Measurements from ENCODE around the gene AXDND1.

- TF ChIP-seq, protein P1, sequence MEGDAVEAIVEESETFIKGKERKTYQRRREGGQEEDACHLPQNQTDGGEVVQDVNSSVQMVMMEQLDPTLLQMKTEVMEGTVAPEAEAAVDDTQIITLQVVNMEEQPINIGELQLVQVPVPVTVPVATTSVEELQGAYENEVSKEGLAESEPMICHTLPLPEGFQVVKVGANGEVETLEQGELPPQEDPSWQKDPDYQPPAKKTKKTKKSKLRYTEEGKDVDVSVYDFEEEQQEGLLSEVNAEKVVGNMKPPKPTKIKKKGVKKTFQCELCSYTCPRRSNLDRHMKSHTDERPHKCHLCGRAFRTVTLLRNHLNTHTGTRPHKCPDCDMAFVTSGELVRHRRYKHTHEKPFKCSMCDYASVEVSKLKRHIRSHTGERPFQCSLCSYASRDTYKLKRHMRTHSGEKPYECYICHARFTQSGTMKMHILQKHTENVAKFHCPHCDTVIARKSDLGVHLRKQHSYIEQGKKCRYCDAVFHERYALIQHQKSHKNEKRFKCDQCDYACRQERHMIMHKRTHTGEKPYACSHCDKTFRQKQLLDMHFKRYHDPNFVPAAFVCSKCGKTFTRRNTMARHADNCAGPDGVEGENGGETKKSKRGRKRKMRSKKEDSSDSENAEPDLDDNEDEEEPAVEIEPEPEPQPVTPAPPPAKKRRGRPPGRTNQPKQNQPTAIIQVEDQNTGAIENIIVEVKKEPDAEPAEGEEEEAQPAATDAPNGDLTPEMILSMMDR (optimal IDR thresholded peaks at IDR 0.05 in 1 of 3, IDR thresholded peaks at IDR 0.05 in 1 of 3, conservative IDR thresholded peaks at IDR 0.05 in 1 of 3; ENCODE audit: extremely low read depth in 1 of 3, insufficient read depth in 2 of 3, low read length in 3 of 3) = no peak
- no peak for TF ChIP-seq EZH2 (IDR thresholded peaks at IDR 0.05; ENCODE audit: low read length)
These were observed 476 bp downstream of the AXDND1 start for GRCh38 chr1:179366093-179366800.

Measured in keratinocyte (primary cell).